Measurements from ENCODE around the gene BEAN1.

GRCh38 chr16:66440970-66441369, 13.9 kb downstream of the BEAN1 start:
- TF ChIP-seq CTCF (IDR thresholded peaks at IDR 0.05 in 8 of 11, conservative IDR thresholded peaks at IDR 0.05 in 3 of 11), result no peak
- TF ChIP-seq POLR2AphosphoS5 (IDR thresholded peaks at IDR 0.05), result no peak
- TF ChIP-seq POLR2A (IDR thresholded peaks at IDR 0.05), result no peak

All from spleen (tissue), 7 donors.